WTC11 (cell line): ENCODE data around the gene ZNF669. TPM values are rescaled to one million over a fixed set of nuclear protein-coding genes. Genes with fewer than 3 reads are reported as not detected.
A peak's percentile ranks its signal among the peaks of the same experiment; 100 is the strongest.

ENCODE experiments used
- ATAC-seq: fragments of 200-7000 bp; cut with Tn5 transposase; 2 replicates; pipeline ENCODE4 v1.10.0; 2021; ENCODE audit warnings: mild to moderate bottlenecking, moderate library complexity
- CTCF ChIA-PET: fragments of 300-600 bp; sonication (Branson Sonifier 250); formaldehyde crosslinking; loops from one replicate; lab custom pipeline; 2021; ENCODE audit warnings: antibody characterized with exemption; lab: Charles Lee
- POLR2A ChIA-PET: fragments of 350-600 bp; sonication (Branson Sonifier 250); formaldehyde crosslinking; loops from one replicate; lab custom pipeline; 2021; ENCODE audit warnings: antibody characterized with exemption; lab: Charles Lee
- DNase-seq: peaks from one replicate; pipeline ENCODE4 v3.0.0; 2021; ENCODE audit warnings: low spot score
- H3K27ac Mint-ChIP-seq: 2 replicates; pipeline ENCODE4 v1.8.0; 2021; ENCODE audit warnings: mixed read lengths
- H3K27me3 Mint-ChIP-seq: 2 replicates; pipeline ENCODE4 v1.8.0; 2021; ENCODE audit warnings: low read depth, mild to moderate bottlenecking, moderate library complexity, mixed read lengths
- H3K36me3 Mint-ChIP-seq: 2 replicates; pipeline ENCODE4 v1.8.0; 2021; ENCODE audit warnings: mixed read lengths
- H3K4me1 Mint-ChIP-seq: 2 replicates; pipeline ENCODE4 v1.8.0; 2022; ENCODE audit warnings: mixed read lengths
- H3K4me3 Mint-ChIP-seq: 2 replicates; pipeline ENCODE4 v1.8.0; 2021; ENCODE audit warnings: mild to moderate bottlenecking, moderate library complexity, mixed read lengths
- H3K9me3 Mint-ChIP-seq: 2 replicates; pipeline ENCODE4 v1.8.0; 2021; ENCODE audit warnings: mixed read lengths
- CREB1 ChIP-seq: sonication (generic); formaldehyde crosslinking; IDR thresholded peaks from 2 replicates; pipeline ENCODE4 v1.8.0; 2023; ENCODE audit warnings: mild to moderate bottlenecking, missing genetic modification reagents
- E2F4 ChIP-seq: sonication (generic); formaldehyde crosslinking; IDR thresholded peaks from 2 replicates; pipeline ENCODE4 v1.8.1; 2022; ENCODE audit warnings: low read depth, mild to moderate bottlenecking, moderate library complexity, missing genetic modification reagents, borderline replicate concordance
- E2F5 ChIP-seq: sonication (generic); formaldehyde crosslinking; IDR thresholded peaks from 2 replicates; pipeline ENCODE4 v1.8.1; 2022; ENCODE audit warnings: mild to moderate bottlenecking, moderate library complexity, missing genetic modification reagents
- ELF4 ChIP-seq: sonication (generic); formaldehyde crosslinking; IDR thresholded peaks from 2 replicates; pipeline ENCODE4 v1.8.1; 2022; ENCODE audit warnings: low read depth, mild to moderate bottlenecking, moderate library complexity, missing genetic modification reagents
- FOXK1 ChIP-seq: sonication (generic); formaldehyde crosslinking; IDR thresholded peaks from 2 replicates; pipeline ENCODE4 v1.8.0; 2022; ENCODE audit warnings: mild to moderate bottlenecking, moderate library complexity, missing genetic modification reagents
- IRF2 ChIP-seq: sonication (generic); formaldehyde crosslinking; IDR thresholded peaks from 2 replicates; pipeline ENCODE4 v1.8.0; 2022; ENCODE audit warnings: low read depth, missing genetic modification reagents, borderline replicate concordance
- JAZF1 ChIP-seq: fragments of 250-450 bp; sonication (Bioruptor Pico); IDR thresholded peaks from 2 replicates; pipeline ENCODE4 v1.9.0; 2021; ENCODE audit warnings: moderate library complexity, mild to moderate bottlenecking, inconsistent platforms
- JUN ChIP-seq: sonication (generic); formaldehyde crosslinking; IDR thresholded peaks from 2 replicates; pipeline ENCODE4 v1.8.0; 2023; ENCODE audit warnings: mild to moderate bottlenecking, missing genetic modification reagents
- MAX ChIP-seq: sonication (generic); formaldehyde crosslinking; IDR thresholded peaks from 2 replicates; pipeline ENCODE4 v1.8.0; 2022; ENCODE audit warnings: mild to moderate bottlenecking, missing genetic modification reagents
- NFYB ChIP-seq: sonication (generic); formaldehyde crosslinking; conservative IDR thresholded peaks from 2 replicates; pipeline ENCODE4 v1.8.0; 2022; ENCODE audit warnings: low read depth, missing genetic modification reagents
- NR1H2 ChIP-seq: sonication (generic); formaldehyde crosslinking; IDR thresholded peaks from 2 replicates; pipeline ENCODE4 v1.9.0; 2021; ENCODE audit warnings: mild to moderate bottlenecking, moderate library complexity, missing genetic modification reagents
- ZNF219 ChIP-seq: sonication (generic); formaldehyde crosslinking; IDR thresholded peaks from 2 replicates; pipeline ENCODE4 v1.8.0; 2023; ENCODE audit warnings: missing genetic modification reagents, mild to moderate bottlenecking, borderline replicate concordance
- ZNF317 ChIP-seq: sonication (generic); formaldehyde crosslinking; IDR thresholded peaks from 2 replicates; pipeline ENCODE4 v1.8.1; 2023; ENCODE audit warnings: low read depth, mild to moderate bottlenecking, moderate library complexity, missing genetic modification reagents, borderline replicate concordance
- ZNF396 ChIP-seq: fragments of 250-450 bp; sonication (Bioruptor Pico); IDR thresholded peaks from 2 replicates; pipeline ENCODE4 v1.8.0; 2021; ENCODE audit warnings: mild to moderate bottlenecking, moderate library complexity, borderline replicate concordance
- ZNF423 ChIP-seq: fragments of 250-450 bp; sonication (Bioruptor Pico); IDR thresholded peaks from 2 replicates; pipeline ENCODE4 v2.1.2; 2022; ENCODE audit warnings: mild to moderate bottlenecking, moderate library complexity
- total RNA-seq: library from RNA; stranded (reverse); gene quantifications from 3 replicates; pipeline ENCODE4 v1.2.3, GENCODE V29; 2021
- TF ChIP-seq, protein P1 (sequence below): fragments of 250-450 bp; sonication (Bioruptor Pico); IDR thresholded peaks from 2 replicates; pipeline ENCODE4 v2.1.2; 2022; ENCODE audit warnings: mild to moderate bottlenecking, moderate library complexity
- TF ChIP-seq, protein P2 (sequence below): sonication (generic); formaldehyde crosslinking; IDR thresholded peaks from 2 replicates; pipeline ENCODE4 v1.8.0; 2022; ENCODE audit warnings: mild to moderate bottlenecking, missing genetic modification reagents
- TF ChIP-seq, protein P3 (sequence below): fragments of 250-450 bp; sonication (Bioruptor Pico); IDR thresholded peaks from 2 replicates; pipeline ENCODE4 v1.9.0; 2021; ENCODE audit warnings: mild to moderate bottlenecking
- TF ChIP-seq, protein P4 (sequence below): sonication (generic); formaldehyde crosslinking; IDR thresholded peaks from 2 replicates; pipeline ENCODE4 v1.8.1; 2023; ENCODE audit warnings: mild to moderate bottlenecking, missing genetic modification reagents, borderline replicate concordance
- TF ChIP-seq, protein P5 (sequence below): sonication (generic); formaldehyde crosslinking; IDR thresholded peaks from 2 replicates; pipeline ENCODE4 v1.8.0; 2022; ENCODE audit warnings: missing genetic modification reagents

The ZNF669 gene
- total RNA-seq, 1 experiment from 2014 or later, result 18.3 TPM

GRCh38 chr1:247077213-247077612, 26.9 kb downstream of the ZNF669 start:
- peaks cover 3% of the 10 kb centered on the region; the same call in 1 of the 2 replicates for H3K27me3 Mint-ChIP-seq
- ChIA-PET POLR2A (no interaction called here), CTCF (no interaction called here)
- TF ChIP-seq ZNF396, result no peak
- TF ChIP-seq, protein P1, sequence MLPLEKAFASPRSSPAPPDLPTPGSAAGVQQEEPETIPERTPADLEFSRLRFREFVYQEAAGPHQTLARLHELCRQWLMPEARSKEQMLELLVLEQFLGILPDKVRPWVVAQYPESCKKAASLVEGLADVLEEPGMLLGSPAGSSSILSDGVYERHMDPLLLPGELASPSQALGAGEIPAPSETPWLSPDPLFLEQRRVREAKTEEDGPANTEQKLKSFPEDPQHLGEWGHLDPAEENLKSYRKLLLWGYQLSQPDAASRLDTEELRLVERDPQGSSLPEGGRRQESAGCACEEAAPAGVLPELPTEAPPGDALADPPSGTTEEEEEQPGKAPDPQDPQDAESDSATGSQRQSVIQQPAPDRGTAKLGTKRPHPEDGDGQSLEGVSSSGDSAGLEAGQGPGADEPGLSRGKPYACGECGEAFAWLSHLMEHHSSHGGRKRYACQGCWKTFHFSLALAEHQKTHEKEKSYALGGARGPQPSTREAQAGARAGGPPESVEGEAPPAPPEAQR (CRISPR knock-in tag), result no peak
- TF ChIP-seq ZNF317 (CRISPR knock-in tag), result no peak
- TF ChIP-seq ELF4, result no peak
- no peak for TF ChIP-seq NR1H2 (CRISPR knock-in tag)
- TF ChIP-seq IRF2, result no peak
- TF ChIP-seq, protein P2, sequence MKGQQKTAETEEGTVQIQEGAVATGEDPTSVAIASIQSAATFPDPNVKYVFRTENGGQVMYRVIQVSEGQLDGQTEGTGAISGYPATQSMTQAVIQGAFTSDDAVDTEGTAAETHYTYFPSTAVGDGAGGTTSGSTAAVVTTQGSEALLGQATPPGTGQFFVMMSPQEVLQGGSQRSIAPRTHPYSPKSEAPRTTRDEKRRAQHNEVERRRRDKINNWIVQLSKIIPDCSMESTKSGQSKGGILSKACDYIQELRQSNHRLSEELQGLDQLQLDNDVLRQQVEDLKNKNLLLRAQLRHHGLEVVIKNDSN (CRISPR knock-in tag), result no peak
- no peak for TF ChIP-seq FOXK1
- no peak for TF ChIP-seq MAX (CRISPR knock-in tag)
- TF ChIP-seq E2F4 (CRISPR knock-in tag), result no peak
- H3K36me3 Mint-ChIP-seq, result peaks cover 54% of the 10 kb centered on the region
- H3K27ac Mint-ChIP-seq, result peak overlapping the region; percentile 89; the same call in 1 of the 2 replicates
- peaks cover 38% of the 10 kb centered on the region for H3K9me3 Mint-ChIP-seq
- DNase-seq (no peak), ATAC-seq (no peak)
- H3K4me3 Mint-ChIP-seq, result peak overlapping the region; percentile 98
- H3K4me1 Mint-ChIP-seq, result peaks cover 18% of the 10 kb centered on the region

GRCh38 chr1:247070645-247071044, 33.5 kb downstream of the ZNF669 start:
- peaks cover 3% of the 10 kb centered on the region; the same call in 1 of the 2 replicates for H3K27me3 Mint-ChIP-seq
- TF ChIP-seq E2F5 (CRISPR knock-in tag), result no peak
- TF ChIP-seq NR1H2 (CRISPR knock-in tag), result no peak
- TF ChIP-seq ZNF396, result no peak
- no peak for TF ChIP-seq JUN (CRISPR knock-in tag)
- no peak for TF ChIP-seq JAZF1 (CRISPR knock-in tag)
- TF ChIP-seq, protein P3, sequence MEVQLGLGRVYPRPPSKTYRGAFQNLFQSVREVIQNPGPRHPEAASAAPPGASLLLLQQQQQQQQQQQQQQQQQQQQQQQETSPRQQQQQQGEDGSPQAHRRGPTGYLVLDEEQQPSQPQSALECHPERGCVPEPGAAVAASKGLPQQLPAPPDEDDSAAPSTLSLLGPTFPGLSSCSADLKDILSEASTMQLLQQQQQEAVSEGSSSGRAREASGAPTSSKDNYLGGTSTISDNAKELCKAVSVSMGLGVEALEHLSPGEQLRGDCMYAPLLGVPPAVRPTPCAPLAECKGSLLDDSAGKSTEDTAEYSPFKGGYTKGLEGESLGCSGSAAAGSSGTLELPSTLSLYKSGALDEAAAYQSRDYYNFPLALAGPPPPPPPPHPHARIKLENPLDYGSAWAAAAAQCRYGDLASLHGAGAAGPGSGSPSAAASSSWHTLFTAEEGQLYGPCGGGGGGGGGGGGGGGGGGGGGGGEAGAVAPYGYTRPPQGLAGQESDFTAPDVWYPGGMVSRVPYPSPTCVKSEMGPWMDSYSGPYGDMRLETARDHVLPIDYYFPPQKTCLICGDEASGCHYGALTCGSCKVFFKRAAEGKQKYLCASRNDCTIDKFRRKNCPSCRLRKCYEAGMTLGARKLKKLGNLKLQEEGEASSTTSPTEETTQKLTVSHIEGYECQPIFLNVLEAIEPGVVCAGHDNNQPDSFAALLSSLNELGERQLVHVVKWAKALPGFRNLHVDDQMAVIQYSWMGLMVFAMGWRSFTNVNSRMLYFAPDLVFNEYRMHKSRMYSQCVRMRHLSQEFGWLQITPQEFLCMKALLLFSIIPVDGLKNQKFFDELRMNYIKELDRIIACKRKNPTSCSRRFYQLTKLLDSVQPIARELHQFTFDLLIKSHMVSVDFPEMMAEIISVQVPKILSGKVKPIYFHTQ (CRISPR knock-in tag), result no peak
- TF ChIP-seq NFYB, result no peak
- TF ChIP-seq, protein P4, sequence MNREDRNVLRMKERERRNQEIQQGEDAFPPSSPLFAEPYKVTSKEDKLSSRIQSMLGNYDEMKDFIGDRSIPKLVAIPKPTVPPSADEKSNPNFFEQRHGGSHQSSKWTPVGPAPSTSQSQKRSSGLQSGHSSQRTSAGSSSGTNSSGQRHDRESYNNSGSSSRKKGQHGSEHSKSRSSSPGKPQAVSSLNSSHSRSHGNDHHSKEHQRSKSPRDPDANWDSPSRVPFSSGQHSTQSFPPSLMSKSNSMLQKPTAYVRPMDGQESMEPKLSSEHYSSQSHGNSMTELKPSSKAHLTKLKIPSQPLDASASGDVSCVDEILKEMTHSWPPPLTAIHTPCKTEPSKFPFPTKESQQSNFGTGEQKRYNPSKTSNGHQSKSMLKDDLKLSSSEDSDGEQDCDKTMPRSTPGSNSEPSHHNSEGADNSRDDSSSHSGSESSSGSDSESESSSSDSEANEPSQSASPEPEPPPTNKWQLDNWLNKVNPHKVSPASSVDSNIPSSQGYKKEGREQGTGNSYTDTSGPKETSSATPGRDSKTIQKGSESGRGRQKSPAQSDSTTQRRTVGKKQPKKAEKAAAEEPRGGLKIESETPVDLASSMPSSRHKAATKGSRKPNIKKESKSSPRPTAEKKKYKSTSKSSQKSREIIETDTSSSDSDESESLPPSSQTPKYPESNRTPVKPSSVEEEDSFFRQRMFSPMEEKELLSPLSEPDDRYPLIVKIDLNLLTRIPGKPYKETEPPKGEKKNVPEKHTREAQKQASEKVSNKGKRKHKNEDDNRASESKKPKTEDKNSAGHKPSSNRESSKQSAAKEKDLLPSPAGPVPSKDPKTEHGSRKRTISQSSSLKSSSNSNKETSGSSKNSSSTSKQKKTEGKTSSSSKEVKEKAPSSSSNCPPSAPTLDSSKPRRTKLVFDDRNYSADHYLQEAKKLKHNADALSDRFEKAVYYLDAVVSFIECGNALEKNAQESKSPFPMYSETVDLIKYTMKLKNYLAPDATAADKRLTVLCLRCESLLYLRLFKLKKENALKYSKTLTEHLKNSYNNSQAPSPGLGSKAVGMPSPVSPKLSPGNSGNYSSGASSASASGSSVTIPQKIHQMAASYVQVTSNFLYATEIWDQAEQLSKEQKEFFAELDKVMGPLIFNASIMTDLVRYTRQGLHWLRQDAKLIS, result no peak
- TF ChIP-seq ZNF219, result no peak
- no peak for TF ChIP-seq FOXK1
- no peak for TF ChIP-seq CREB1 (CRISPR knock-in tag)
- TF ChIP-seq ZNF423 (CRISPR knock-in tag), result no peak
- TF ChIP-seq, protein P5, sequence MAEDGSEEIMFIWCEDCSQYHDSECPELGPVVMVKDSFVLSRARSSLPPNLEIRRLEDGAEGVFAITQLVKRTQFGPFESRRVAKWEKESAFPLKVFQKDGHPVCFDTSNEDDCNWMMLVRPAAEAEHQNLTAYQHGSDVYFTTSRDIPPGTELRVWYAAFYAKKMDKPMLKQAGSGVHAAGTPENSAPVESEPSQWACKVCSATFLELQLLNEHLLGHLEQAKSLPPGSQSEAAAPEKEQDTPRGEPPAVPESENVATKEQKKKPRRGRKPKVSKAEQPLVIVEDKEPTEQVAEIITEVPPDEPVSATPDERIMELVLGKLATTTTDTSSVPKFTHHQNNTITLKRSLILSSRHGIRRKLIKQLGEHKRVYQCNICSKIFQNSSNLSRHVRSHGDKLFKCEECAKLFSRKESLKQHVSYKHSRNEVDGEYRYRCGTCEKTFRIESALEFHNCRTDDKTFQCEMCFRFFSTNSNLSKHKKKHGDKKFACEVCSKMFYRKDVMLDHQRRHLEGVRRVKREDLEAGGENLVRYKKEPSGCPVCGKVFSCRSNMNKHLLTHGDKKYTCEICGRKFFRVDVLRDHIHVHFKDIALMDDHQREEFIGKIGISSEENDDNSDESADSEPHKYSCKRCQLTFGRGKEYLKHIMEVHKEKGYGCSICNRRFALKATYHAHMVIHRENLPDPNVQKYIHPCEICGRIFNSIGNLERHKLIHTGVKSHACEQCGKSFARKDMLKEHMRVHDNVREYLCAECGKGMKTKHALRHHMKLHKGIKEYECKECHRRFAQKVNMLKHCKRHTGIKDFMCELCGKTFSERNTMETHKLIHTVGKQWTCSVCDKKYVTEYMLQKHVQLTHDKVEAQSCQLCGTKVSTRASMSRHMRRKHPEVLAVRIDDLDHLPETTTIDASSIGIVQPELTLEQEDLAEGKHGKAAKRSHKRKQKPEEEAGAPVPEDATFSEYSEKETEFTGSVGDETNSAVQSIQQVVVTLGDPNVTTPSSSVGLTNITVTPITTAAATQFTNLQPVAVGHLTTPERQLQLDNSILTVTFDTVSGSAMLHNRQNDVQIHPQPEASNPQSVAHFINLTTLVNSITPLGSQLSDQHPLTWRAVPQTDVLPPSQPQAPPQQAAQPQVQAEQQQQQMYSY (CRISPR knock-in tag), result no peak

More at GRCh38 chr1:247070645-247071044, 33.5 kb downstream of the ZNF669 start:
- DNase-seq, result no peak
- ChIA-PET CTCF (no interaction called here), POLR2A (no interaction called here)
- no peak overlapping the region for H3K4me3 Mint-ChIP-seq
- H3K36me3 Mint-ChIP-seq, result peaks cover 43% of the 10 kb centered on the region
- peaks cover 12% of the 10 kb centered on the region for H3K4me1 Mint-ChIP-seq
- H3K27ac Mint-ChIP-seq, result no peak overlapping the region
- H3K9me3 Mint-ChIP-seq, result peaks cover 39% of the 10 kb centered on the region
- ATAC-seq, result no peak
